ENCODE data around the gene PTGER2. TPM values are rescaled to one million over a fixed set of nuclear protein-coding genes. Genes with fewer than 3 reads are reported as not detected.

The PTGER2 gene
- total and polyA plus RNA-seq, 2 donors from 2014 or later = 3.4 to 10.0 TPM

DNA sequence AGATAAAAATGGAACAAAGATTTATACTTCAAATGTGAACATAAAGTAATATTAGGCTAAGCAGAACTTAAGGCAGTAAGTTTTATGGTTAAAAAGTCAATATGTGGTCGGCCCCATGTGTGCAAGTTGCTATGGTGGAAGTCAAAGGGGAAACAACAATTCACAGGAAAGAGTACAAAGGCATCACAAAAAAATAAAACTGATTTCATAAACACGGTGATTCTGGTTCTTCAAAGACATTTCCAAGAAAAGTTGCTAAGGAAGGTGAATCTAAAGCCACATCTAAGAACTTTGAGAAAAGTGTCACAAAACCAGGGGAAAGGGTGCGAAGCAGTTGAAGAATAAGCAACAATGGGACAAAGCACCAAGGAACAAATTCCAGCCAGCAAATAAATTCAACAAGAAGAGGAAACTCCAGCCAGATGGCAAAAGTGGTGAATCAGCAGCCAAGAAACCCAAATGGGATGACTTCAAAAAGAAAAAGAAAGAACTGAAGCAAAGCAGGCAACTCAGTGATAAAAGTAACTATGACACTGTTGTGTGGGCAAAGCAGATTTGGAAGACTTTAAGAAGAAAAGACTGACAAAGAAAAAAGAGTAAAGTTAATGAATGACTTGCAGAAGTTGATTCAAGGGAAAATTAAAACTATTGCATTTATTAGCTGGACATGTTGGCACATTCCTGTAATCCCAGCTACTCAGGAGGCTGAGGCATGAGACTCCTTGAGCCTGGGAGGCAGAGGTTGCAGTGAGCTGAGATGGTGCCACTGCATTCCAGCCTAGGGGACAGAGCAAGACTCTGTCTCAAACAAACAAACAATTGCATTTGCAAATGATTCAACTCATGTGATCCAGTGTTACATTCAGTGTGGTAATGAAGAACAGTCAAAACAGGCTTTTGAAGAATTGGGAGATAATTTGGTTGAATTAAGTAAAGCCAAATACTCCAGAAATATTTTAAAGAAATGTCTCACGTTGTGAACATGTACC is 27.2 kb upstream of the PTGER2 start:
- H3K27me3 ChIP-seq (ENCODE audit: control insufficient read depth, insufficient read depth, low read length) = no peaks in the 10 kb centered on the region
- DNase-seq = no peak
- no peaks in the 10 kb centered on the region for H3K4me1 ChIP-seq (ENCODE audit: control insufficient read depth in 2 of 3, insufficient read depth in 2 of 3, low read depth in 1 of 3, low read length in 3 of 3)
- FAIRE-seq = no peak
- no peak overlapping the region for H3K9ac ChIP-seq (ENCODE audit: low read length in 3 of 3)
- no peaks in the 10 kb centered on the region for H3K36me3 ChIP-seq (ENCODE audit: control insufficient read depth in 2 of 3, insufficient read depth in 3 of 3, low read length in 3 of 3)
- intact Hi-C loops (cut with DNase I) = no loop called here
- H3K27ac ChIP-seq (ENCODE audit: low read depth in 2 of 2, low read length in 2 of 2) = no peak overlapping the region
- no peaks in the 10 kb centered on the region for H3K9me3 ChIP-seq (ENCODE audit: control insufficient read depth in 2 of 3, insufficient read depth in 1 of 3, low read length in 3 of 3)
- H3K4me3 ChIP-seq (ENCODE audit: low read length in 3 of 3) = no peak overlapping the region
- TF ChIP-seq, protein P1, sequence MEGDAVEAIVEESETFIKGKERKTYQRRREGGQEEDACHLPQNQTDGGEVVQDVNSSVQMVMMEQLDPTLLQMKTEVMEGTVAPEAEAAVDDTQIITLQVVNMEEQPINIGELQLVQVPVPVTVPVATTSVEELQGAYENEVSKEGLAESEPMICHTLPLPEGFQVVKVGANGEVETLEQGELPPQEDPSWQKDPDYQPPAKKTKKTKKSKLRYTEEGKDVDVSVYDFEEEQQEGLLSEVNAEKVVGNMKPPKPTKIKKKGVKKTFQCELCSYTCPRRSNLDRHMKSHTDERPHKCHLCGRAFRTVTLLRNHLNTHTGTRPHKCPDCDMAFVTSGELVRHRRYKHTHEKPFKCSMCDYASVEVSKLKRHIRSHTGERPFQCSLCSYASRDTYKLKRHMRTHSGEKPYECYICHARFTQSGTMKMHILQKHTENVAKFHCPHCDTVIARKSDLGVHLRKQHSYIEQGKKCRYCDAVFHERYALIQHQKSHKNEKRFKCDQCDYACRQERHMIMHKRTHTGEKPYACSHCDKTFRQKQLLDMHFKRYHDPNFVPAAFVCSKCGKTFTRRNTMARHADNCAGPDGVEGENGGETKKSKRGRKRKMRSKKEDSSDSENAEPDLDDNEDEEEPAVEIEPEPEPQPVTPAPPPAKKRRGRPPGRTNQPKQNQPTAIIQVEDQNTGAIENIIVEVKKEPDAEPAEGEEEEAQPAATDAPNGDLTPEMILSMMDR (IDR thresholded peaks at IDR 0.05; ENCODE audit: borderline replicate concordance, extremely low read depth, insufficient read depth) = no peak

DNA sequence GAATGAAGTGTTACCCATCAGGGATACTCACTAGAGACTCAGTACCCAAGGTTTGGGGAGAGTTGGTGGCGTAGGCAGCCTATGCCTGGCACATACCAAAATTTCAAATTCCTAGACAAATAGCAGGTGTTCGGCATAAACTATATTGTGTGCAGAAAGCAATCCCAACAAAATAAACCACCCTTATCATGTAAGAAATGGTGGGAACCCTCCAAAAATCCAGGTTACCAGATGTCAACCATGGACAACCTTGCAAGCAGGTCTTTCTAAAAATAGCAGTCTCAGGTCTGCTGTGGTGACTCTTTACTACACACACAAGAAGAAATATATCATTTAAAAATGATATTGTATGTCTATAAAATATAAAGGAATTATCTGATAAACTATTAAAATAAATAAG is 17.7 kb upstream of the PTGER2 start:
- H3K9me3 ChIP-seq (ENCODE audit: control insufficient read depth in 2 of 3, insufficient read depth in 1 of 3, low read length in 3 of 3) = no peaks in the 10 kb centered on the region
- intact Hi-C loops (cut with DNase I) = loop anchor here (5.0 kb wide), 1 partner anchor 181 kb away; no protein-coding TSS in a partner anchor
- H3K27ac ChIP-seq (ENCODE audit: low read depth in 2 of 2, low read length in 2 of 2) = no peak overlapping the region
- no peak overlapping the region for H3K4me3 ChIP-seq (ENCODE audit: low read length in 3 of 3)
- no peaks in the 10 kb centered on the region for H3K36me3 ChIP-seq (ENCODE audit: control insufficient read depth in 2 of 3, insufficient read depth in 3 of 3, low read length in 3 of 3)
- TF ChIP-seq, protein P1 (IDR thresholded peaks at IDR 0.05; ENCODE audit: borderline replicate concordance, extremely low read depth, insufficient read depth) = no peak
- no peak overlapping the region for H3K9ac ChIP-seq (ENCODE audit: low read length in 3 of 3)
- no peak for DNase-seq
- FAIRE-seq = no peak
- H3K4me1 ChIP-seq (ENCODE audit: control insufficient read depth in 2 of 3, insufficient read depth in 2 of 3, low read depth in 1 of 3, low read length in 3 of 3) = no peaks in the 10 kb centered on the region
- H3K27me3 ChIP-seq (ENCODE audit: control insufficient read depth, insufficient read depth, low read length) = no peaks in the 10 kb centered on the region

DNA sequence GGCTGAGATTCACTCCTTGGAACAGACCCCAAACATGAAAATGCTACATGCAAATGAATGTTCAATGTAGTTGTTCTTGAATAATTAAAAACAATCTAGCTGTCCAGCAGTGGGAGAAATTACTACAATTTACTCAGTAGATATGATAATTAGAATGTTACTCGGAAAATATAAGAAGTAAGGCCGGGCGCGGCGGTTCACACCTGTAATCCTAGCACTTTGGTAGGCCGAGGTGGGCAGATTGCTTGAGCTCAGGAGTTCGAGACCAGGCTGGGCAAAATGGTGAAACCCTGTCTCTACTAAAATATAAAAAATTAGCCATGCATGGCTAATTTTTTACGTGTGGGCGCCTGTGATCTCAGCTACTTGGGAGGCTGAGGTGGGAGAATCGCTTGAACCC is 15.3 kb upstream of the PTGER2 start:
- Histone ChIP-seq H3K27me3 (ENCODE audit: control insufficient read depth, insufficient read depth, low read length) (no peaks in the 10 kb centered on the region), H3K4me1 (ENCODE audit: control insufficient read depth in 2 of 3, insufficient read depth in 2 of 3, low read depth in 1 of 3, low read length in 3 of 3) (no peaks in the 10 kb centered on the region), H3K9ac (ENCODE audit: low read length in 3 of 3) (no peak overlapping the region), H3K9me3 (ENCODE audit: control insufficient read depth in 2 of 3, insufficient read depth in 1 of 3, low read length in 3 of 3) (no peaks in the 10 kb centered on the region), H3K4me3 (ENCODE audit: low read length in 3 of 3) (no peak overlapping the region), H3K36me3 (ENCODE audit: control insufficient read depth in 2 of 3, insufficient read depth in 3 of 3, low read length in 3 of 3) (no peaks in the 10 kb centered on the region), H3K27ac (ENCODE audit: low read depth in 2 of 2, low read length in 2 of 2) (no peak overlapping the region)
- TF ChIP-seq, protein P1 (IDR thresholded peaks at IDR 0.05; ENCODE audit: borderline replicate concordance, extremely low read depth, insufficient read depth) = no peak
- no peak for FAIRE-seq
- DNase-seq = peak in 1 of 5 donors; percentile 69
- intact Hi-C loops (cut with DNase I) = loop anchor here (5.0 kb wide), 1 partner anchor 179 kb away; no protein-coding TSS in a partner anchor

Data from kidney (tissue), 14 donors.